ENCODE results near the gene USP17L13. TPM values are rescaled to one million over a fixed set of nuclear protein-coding genes. Genes with fewer than 3 reads are reported as not detected.
"Not testable (repeated sequence)": the region's sequence is repeated elsewhere in the genome, so short reads cannot be mapped to it uniquely, and the experiment has no call there.

The USP17L13 gene
- polyA plus RNA-seq, 1 of the 3 experiments (the other 2 are of a cell fraction), result not detected

DNA sequence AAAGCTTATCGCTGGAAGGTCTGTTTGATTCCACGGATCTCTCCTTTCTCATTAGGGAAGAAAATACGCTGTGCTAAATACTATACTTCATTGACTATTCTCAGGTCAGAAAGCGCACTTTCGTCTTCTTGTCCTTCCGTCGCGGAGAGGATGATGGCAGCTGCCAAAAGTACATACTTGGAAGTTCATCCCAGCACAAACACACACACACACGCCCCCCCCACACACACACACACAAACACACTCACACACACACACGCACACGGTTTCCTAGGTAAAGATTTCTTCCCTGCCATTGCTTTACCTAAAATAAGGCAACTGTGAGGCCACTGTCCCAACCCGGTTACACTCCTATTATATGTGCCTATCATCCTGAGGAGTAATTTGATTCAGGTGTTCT is 13.8 kb downstream of the USP17L13 start:
- H3K9me3 ChIP-seq; H3K4me2 ChIP-seq; H3K36me3 ChIP-seq (replicated peaks in 1 of 2; ENCODE audit: control insufficient read depth in 1 of 2, insufficient read depth in 2 of 2, low read length in 1 of 2); CTCF ChIA-PET; H3K9ac ChIP-seq; H3K9me2 ChIP-seq; H3K27ac ChIP-seq (ENCODE audit: low read depth in 2 of 2, low read length in 1 of 2); DNase-seq; H2AFZ ChIP-seq (ENCODE audit: low read depth); POLR2A ChIA-PET; H3K79me2 ChIP-seq (ENCODE audit: insufficient read depth); H3K27me3 ChIP-seq (ENCODE audit: insufficient read depth); H3K4me3 ChIP-seq (ENCODE audit: low read depth in 2 of 2, low read length in 1 of 2); H3K4me1 ChIP-seq (ENCODE audit: control insufficient read depth in 1 of 2, insufficient read depth in 2 of 2, low read depth in 1 of 2, low read length in 1 of 2); H4K20me1 ChIP-seq (ENCODE audit: insufficient read depth); H3F3A ChIP-seq (replicated peaks; ENCODE audit: insufficient read depth): not testable (repeated sequence)
- WGBS (ENCODE audit: low lambda C conversion rate), result 5% methylated on average over 3 of the region's 12 CpGs

DNA sequence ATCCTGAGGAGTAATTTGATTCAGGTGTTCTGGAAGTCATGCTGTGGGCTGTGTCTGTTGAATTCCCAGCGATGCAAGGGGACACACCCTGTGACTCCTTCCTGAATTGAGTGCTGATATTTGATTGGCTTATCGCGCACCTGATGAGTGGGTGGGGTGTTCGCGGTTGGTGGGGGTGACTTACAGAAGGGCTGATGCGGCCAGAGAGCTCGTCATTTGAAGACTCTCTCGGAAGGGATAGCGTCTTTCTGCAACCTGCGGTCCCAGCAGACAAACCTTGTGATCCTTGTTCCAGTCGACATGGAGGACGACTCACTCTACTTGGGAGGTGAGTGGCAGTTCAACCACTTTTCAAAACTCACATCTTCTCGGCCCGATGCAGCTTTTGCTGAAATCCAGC is 18.9 kb downstream of the USP17L13 start, which contains the start of gene USP17L17:
Gene USP17L17, plus strand, starts transcription at position 301 of the 400 bp plus-strand sequence. Its CDS starts 0 bp downstream, at position 301.
- H3K36me3 ChIP-seq (replicated peaks in 1 of 2; ENCODE audit: control insufficient read depth in 1 of 2, insufficient read depth in 2 of 2, low read length in 1 of 2); POLR2A ChIA-PET; H3K27me3 ChIP-seq (ENCODE audit: insufficient read depth); H3K4me3 ChIP-seq (ENCODE audit: low read depth in 2 of 2, low read length in 1 of 2); H3K4me1 ChIP-seq (ENCODE audit: control insufficient read depth in 1 of 2, insufficient read depth in 2 of 2, low read depth in 1 of 2, low read length in 1 of 2); H3K9me2 ChIP-seq; H2AFZ ChIP-seq (ENCODE audit: low read depth); H4K20me1 ChIP-seq (ENCODE audit: insufficient read depth); H3K27ac ChIP-seq (ENCODE audit: low read depth in 2 of 2, low read length in 1 of 2); CTCF ChIA-PET; H3K79me2 ChIP-seq (ENCODE audit: insufficient read depth); H3F3A ChIP-seq (replicated peaks; ENCODE audit: insufficient read depth); H3K9ac ChIP-seq; DNase-seq; H3K9me3 ChIP-seq; H3K4me2 ChIP-seq: not testable (repeated sequence)
- WGBS (ENCODE audit: low lambda C conversion rate), result 24% methylated on average over 12 of the region's 14 CpGs

DNA sequence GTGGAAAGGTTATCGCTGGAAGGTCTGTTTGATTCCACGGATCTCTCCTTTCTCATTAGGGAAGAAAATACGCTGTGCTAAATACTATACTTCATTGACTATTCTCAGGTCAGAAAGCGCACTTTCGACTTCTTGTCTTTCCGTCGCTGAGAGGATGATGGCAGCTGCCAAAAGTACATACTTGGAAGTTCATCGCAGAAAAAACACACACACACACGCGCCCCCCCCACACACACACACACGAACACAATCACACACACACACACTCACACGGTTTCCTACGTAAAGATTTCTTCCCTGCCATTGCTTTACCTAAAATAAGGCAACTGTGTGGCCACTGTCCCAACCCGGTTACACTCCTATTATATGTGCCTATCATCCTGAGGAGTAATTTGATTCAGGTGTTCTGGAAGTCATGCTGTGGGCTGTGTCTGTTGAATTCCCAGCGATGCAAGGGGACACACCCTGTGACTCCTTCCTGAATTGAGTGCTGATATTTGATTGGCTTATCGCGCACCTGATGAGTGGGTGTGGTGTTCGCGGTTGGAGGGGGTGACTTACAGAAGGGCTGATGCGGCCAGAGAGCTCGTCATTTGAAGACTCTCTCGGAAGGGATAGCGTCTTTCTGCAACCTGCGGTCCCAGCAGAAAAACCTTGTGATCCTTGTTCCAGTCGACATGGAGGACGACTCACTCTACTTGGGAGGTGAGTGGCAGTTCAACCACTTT is 23.4 kb downstream of the USP17L13 start, which contains the start of gene USP17L18:
Gene USP17L18, plus strand, starts transcription at position 678 of the 728 bp plus-strand sequence. Its CDS starts 0 bp downstream, at position 678.
- H3K9ac ChIP-seq; H3K4me2 ChIP-seq; POLR2A ChIA-PET; H3F3A ChIP-seq (replicated peaks; ENCODE audit: insufficient read depth); H4K20me1 ChIP-seq (ENCODE audit: insufficient read depth); H3K4me3 ChIP-seq (ENCODE audit: low read depth in 2 of 2, low read length in 1 of 2); H3K36me3 ChIP-seq (replicated peaks in 1 of 2; ENCODE audit: control insufficient read depth in 1 of 2, insufficient read depth in 2 of 2, low read length in 1 of 2); H3K79me2 ChIP-seq (ENCODE audit: insufficient read depth); H3K27ac ChIP-seq (ENCODE audit: low read depth in 2 of 2, low read length in 1 of 2); H3K9me2 ChIP-seq; DNase-seq; H3K9me3 ChIP-seq; CTCF ChIA-PET; H3K27me3 ChIP-seq (ENCODE audit: insufficient read depth); H2AFZ ChIP-seq (ENCODE audit: low read depth); H3K4me1 ChIP-seq (ENCODE audit: control insufficient read depth in 1 of 2, insufficient read depth in 2 of 2, low read depth in 1 of 2, low read length in 1 of 2): not testable (repeated sequence)
- WGBS (ENCODE audit: low lambda C conversion rate), result 26% methylated on average over 16 of the region's 26 CpGs

DNA sequence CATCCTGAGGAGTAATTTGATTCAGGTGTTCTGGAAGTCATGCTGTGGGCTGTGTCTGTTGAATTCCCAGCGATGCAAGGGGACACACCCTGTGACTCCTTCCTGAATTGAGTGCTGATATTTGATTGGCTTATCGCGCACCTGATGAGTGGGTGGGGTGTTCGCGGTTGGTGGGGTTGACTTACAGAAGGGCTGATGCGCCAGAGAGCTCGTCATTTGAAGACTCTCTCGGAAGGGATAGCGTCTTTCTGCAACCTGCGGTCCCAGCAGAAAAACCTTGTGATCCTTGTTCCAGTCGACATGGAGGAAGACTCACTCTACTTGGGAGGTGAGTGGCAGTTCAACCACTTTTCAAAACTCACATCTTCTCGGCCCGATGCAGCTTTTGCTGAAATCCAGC is 28.4 kb downstream of the USP17L13 start, which contains the start of gene USP17L19:
Gene USP17L19, plus strand, starts transcription at position 301 of the 400 bp plus-strand sequence. Its CDS starts 0 bp downstream, at position 301.
- H3K4me1 ChIP-seq (ENCODE audit: control insufficient read depth in 1 of 2, insufficient read depth in 2 of 2, low read depth in 1 of 2, low read length in 1 of 2); H3F3A ChIP-seq (replicated peaks; ENCODE audit: insufficient read depth); H3K9me3 ChIP-seq; H3K79me2 ChIP-seq (ENCODE audit: insufficient read depth); H3K27me3 ChIP-seq (ENCODE audit: insufficient read depth); DNase-seq; H3K9ac ChIP-seq; H3K36me3 ChIP-seq (replicated peaks in 1 of 2; ENCODE audit: control insufficient read depth in 1 of 2, insufficient read depth in 2 of 2, low read length in 1 of 2); H2AFZ ChIP-seq (ENCODE audit: low read depth); H4K20me1 ChIP-seq (ENCODE audit: insufficient read depth); H3K4me3 ChIP-seq (ENCODE audit: low read depth in 2 of 2, low read length in 1 of 2); CTCF ChIA-PET; H3K27ac ChIP-seq (ENCODE audit: low read depth in 2 of 2, low read length in 1 of 2); H3K9me2 ChIP-seq; H3K4me2 ChIP-seq; POLR2A ChIA-PET: not testable (repeated sequence)
- WGBS (ENCODE audit: low lambda C conversion rate), result no CpG with 5 or more reads among the region's 13 CpGs

DNA sequence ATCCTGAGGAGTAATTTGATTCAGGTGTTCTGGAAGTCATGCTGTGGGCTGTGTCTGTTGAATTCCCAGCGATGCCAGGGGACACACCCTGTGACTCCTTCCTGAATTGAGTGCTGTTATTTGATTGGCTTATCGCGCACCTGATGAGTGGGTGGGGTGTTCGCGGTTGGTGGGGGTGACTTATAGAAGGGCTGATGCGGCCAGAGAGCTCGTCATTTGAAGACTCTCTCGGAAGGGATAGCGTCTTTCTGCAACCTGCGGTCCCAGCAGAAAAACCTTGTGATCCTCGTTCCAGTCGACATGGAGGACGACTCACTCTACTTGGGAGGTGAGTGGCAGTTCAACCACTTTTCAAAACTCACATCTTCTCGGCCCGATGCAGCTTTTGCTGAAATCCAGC is 33.1 kb downstream of the USP17L13 start, which contains the start of gene USP17L20:
Gene USP17L20, plus strand, starts transcription at position 301 of the 400 bp plus-strand sequence. Its CDS starts 0 bp downstream, at position 301.
- H4K20me1 ChIP-seq (ENCODE audit: insufficient read depth); H3K27ac ChIP-seq (ENCODE audit: low read depth in 2 of 2, low read length in 1 of 2); H3K4me2 ChIP-seq; H3K36me3 ChIP-seq (replicated peaks in 1 of 2; ENCODE audit: control insufficient read depth in 1 of 2, insufficient read depth in 2 of 2, low read length in 1 of 2); H3K9me2 ChIP-seq; CTCF ChIA-PET; H3K9ac ChIP-seq; H3K27me3 ChIP-seq (ENCODE audit: insufficient read depth); H3K4me1 ChIP-seq (ENCODE audit: control insufficient read depth in 1 of 2, insufficient read depth in 2 of 2, low read depth in 1 of 2, low read length in 1 of 2); DNase-seq; H3K9me3 ChIP-seq; H2AFZ ChIP-seq (ENCODE audit: low read depth); H3K79me2 ChIP-seq (ENCODE audit: insufficient read depth); H3K4me3 ChIP-seq (ENCODE audit: low read depth in 2 of 2, low read length in 1 of 2); H3F3A ChIP-seq (replicated peaks; ENCODE audit: insufficient read depth); POLR2A ChIA-PET: not testable (repeated sequence)
- no CpG with 5 or more reads among the region's 15 CpGs for WGBS (ENCODE audit: low lambda C conversion rate)

DNA sequence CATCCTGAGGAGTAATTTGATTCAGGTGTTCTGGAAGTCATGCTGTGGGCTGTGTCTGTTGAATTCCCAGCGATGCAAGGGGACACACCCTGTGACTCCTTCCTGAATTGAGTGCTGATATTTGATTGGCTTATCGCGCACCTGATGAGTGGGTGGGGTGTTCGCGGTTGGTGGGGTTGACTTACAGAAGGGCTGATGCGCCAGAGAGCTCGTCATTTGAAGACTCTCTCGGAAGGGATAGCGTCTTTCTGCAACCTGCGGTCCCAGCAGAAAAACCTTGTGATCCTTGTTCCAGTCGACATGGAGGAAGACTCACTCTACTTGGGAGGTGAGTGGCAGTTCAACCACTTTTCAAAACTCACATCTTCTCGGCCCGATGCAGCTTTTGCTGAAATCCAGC is 37.9 kb downstream of the USP17L13 start, which contains the start of gene USP17L21:
Gene USP17L21, plus strand, starts transcription at position 301 of the 400 bp plus-strand sequence. Its CDS starts 0 bp downstream, at position 301.
- H3K4me1 ChIP-seq (ENCODE audit: control insufficient read depth in 1 of 2, insufficient read depth in 2 of 2, low read depth in 1 of 2, low read length in 1 of 2); DNase-seq; H3K9me3 ChIP-seq; H3K4me3 ChIP-seq (ENCODE audit: low read depth in 2 of 2, low read length in 1 of 2); POLR2A ChIA-PET; H3K27ac ChIP-seq (ENCODE audit: low read depth in 2 of 2, low read length in 1 of 2); H3K27me3 ChIP-seq (ENCODE audit: insufficient read depth); H3K36me3 ChIP-seq (replicated peaks in 1 of 2; ENCODE audit: control insufficient read depth in 1 of 2, insufficient read depth in 2 of 2, low read length in 1 of 2); H3F3A ChIP-seq (replicated peaks; ENCODE audit: insufficient read depth); H4K20me1 ChIP-seq (ENCODE audit: insufficient read depth); H3K9me2 ChIP-seq; H3K4me2 ChIP-seq; H2AFZ ChIP-seq (ENCODE audit: low read depth); CTCF ChIA-PET; H3K79me2 ChIP-seq (ENCODE audit: insufficient read depth); H3K9ac ChIP-seq: not testable (repeated sequence)
- no CpG with 5 or more reads among the region's 13 CpGs for WGBS (ENCODE audit: low lambda C conversion rate)
